ENCODE data around the gene DRD3. TPM values are rescaled to one million over a fixed set of nuclear protein-coding genes. Genes with fewer than 3 reads are reported as not detected.

The DRD3 gene
- total and polyA plus RNA-seq, 4 donors, result not detected

DNA sequence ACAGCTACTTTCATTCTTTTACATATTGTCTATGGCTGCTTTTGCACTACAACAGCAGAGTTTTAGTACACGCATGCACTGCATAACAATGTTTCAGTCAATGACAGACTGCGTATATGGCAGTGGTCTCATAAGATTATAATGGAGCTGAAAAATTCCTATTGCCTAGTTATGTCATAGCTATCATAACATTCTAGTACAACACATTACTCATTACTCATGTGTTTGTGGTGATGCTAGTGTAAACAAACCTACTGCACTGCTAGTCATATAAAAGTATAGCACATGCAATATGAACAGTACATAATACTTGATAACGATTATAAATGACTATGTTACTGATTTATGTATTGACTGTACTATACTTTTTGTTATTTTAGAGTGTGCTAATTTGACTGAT lies 74.4 kb downstream of the DRD3 start:
- no peak overlapping the region for H3K9ac ChIP-seq (ENCODE audit: low read depth in 1 of 2, low read length in 2 of 2)
- H3K36me3 ChIP-seq (ENCODE audit: control insufficient read depth in 4 of 4, insufficient read depth in 3 of 4, low read depth in 1 of 4, low read length in 3 of 4), result no peaks in the 10 kb centered on the region
- H3K4me3 ChIP-seq (ENCODE audit: low read depth in 1 of 3, low read length in 3 of 3), result no peak overlapping the region
- no peak for DNase-seq (ENCODE audit: low spot score)
- no peaks in the 10 kb centered on the region for H3K4me1 ChIP-seq (ENCODE audit: control insufficient read depth in 4 of 4, insufficient read depth in 4 of 4, low read length in 3 of 4)
- TF ChIP-seq ZBTB33 (IDR thresholded peaks at IDR 0.05) (no peak), RAD21 (IDR thresholded peaks at IDR 0.05) (no peak), HNF4A (conservative IDR thresholded peaks at IDR 0.05) (no peak), NR2F2 (IDR thresholded peaks at IDR 0.05) (no peak), GABPA (IDR thresholded peaks at IDR 0.05 in 1 of 2, conservative IDR thresholded peaks at IDR 0.05 in 1 of 2) (no peak)
- TF ChIP-seq, protein P1, sequence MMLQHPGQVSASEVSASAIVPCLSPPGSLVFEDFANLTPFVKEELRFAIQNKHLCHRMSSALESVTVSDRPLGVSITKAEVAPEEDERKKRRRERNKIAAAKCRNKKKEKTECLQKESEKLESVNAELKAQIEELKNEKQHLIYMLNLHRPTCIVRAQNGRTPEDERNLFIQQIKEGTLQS (IDR thresholded peaks at IDR 0.05), result no peak
- 91% methylated on average over 3 of the region's 3 CpGs for WGBS
- no peaks in the 10 kb centered on the region for H3K27me3 ChIP-seq (ENCODE audit: control insufficient read depth in 4 of 4, insufficient read depth in 4 of 4, low read length in 3 of 4)
- no peaks in the 10 kb centered on the region for H3K9me3 ChIP-seq (ENCODE audit: control insufficient read depth in 4 of 4, low read length in 3 of 4)
- no peak overlapping the region for H3K27ac ChIP-seq (ENCODE audit: low read depth in 1 of 2, low read length in 2 of 2)

- Histone ChIP-seq H3K4me1 (ENCODE audit: control insufficient read depth in 4 of 4, insufficient read depth in 4 of 4, low read length in 3 of 4) (no peaks in the 10 kb centered on the region), H3K27ac (ENCODE audit: low read depth in 1 of 2, low read length in 2 of 2) (no peak overlapping the region), H3K9me3 (ENCODE audit: control insufficient read depth in 4 of 4, low read length in 3 of 4) (no peaks in the 10 kb centered on the region), H3K4me3 (ENCODE audit: low read depth in 1 of 3, low read length in 3 of 3) (no peak overlapping the region), H3K27me3 (ENCODE audit: control insufficient read depth in 4 of 4, insufficient read depth in 4 of 4, low read length in 3 of 4) (no peaks in the 10 kb centered on the region), H3K9ac (ENCODE audit: low read depth in 1 of 2, low read length in 2 of 2) (no peak overlapping the region), H3K36me3 (ENCODE audit: control insufficient read depth in 4 of 4, insufficient read depth in 3 of 4, low read depth in 1 of 4, low read length in 3 of 4) (no peaks in the 10 kb centered on the region)
- DNase-seq (ENCODE audit: low spot score), result no peak
- TF ChIP-seq FOXA2 (IDR thresholded peaks at IDR 0.05), result no peak
- TF ChIP-seq TAF1 (conservative IDR thresholded peaks at IDR 0.05), result no peak
- TF ChIP-seq, protein P2, sequence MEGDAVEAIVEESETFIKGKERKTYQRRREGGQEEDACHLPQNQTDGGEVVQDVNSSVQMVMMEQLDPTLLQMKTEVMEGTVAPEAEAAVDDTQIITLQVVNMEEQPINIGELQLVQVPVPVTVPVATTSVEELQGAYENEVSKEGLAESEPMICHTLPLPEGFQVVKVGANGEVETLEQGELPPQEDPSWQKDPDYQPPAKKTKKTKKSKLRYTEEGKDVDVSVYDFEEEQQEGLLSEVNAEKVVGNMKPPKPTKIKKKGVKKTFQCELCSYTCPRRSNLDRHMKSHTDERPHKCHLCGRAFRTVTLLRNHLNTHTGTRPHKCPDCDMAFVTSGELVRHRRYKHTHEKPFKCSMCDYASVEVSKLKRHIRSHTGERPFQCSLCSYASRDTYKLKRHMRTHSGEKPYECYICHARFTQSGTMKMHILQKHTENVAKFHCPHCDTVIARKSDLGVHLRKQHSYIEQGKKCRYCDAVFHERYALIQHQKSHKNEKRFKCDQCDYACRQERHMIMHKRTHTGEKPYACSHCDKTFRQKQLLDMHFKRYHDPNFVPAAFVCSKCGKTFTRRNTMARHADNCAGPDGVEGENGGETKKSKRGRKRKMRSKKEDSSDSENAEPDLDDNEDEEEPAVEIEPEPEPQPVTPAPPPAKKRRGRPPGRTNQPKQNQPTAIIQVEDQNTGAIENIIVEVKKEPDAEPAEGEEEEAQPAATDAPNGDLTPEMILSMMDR (IDR thresholded peaks at IDR 0.05; ENCODE audit: low read depth, low read length, missing input control), result no peak
- no peak for TF ChIP-seq ZBTB33 (IDR thresholded peaks at IDR 0.05)
- TF ChIP-seq RXRA (IDR thresholded peaks at IDR 0.05), result no peak
- TF ChIP-seq, protein P3, sequence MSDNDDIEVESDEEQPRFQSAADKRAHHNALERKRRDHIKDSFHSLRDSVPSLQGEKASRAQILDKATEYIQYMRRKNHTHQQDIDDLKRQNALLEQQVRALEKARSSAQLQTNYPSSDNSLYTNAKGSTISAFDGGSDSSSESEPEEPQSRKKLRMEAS (IDR thresholded peaks at IDR 0.05), result no peak
- TF ChIP-seq NR2F2 (IDR thresholded peaks at IDR 0.05), result no peak
- TF ChIP-seq SP1 (IDR thresholded peaks at IDR 0.05), result no peak
- TF ChIP-seq REST (IDR thresholded peaks at IDR 0.05), result no peak
- no peak for TF ChIP-seq RAD21 (IDR thresholded peaks at IDR 0.05)
- no peak for TF ChIP-seq FOXA1 (IDR thresholded peaks at IDR 0.05)
- TF ChIP-seq HNF4A (conservative IDR thresholded peaks at IDR 0.05), result no peak
- no peak for TF ChIP-seq EGR1 (IDR thresholded peaks at IDR 0.05; ENCODE audit: low read depth in 2 of 2)
- TF ChIP-seq HNF4G (IDR thresholded peaks at IDR 0.05), result no peak
- no peak for TF ChIP-seq YY1 (IDR thresholded peaks at IDR 0.05)
- WGBS, result 79% methylated on average over 4 of the region's 4 CpGs
Observed at GRCh38 chr3:114103858-114104257, 75.0 kb downstream of the DRD3 start.

All from liver (tissue), 9 donors.